Tibial nerve (tissue), 3 donors: ENCODE results near the gene SETD1A.

Experiments used
- CTCF ChIP-seq, 5 experiments: fragments of 200-600 bp in 3 of 5; fragments of 450-650 bp in 2 of 5; sonication (generic) in 3 of 5; IDR thresholded peaks; one replicate each; pipeline ENCODE4 v1.5.1; 2016 to 2019; ENCODE audit warnings: antibody characterized with exemption in 5 of 5, mild to moderate bottlenecking in 3 of 5, moderate library complexity in 2 of 5
- POLR2A ChIP-seq, 2 donors: fragments of 450-650 bp; IDR thresholded peaks; one replicate each; pipeline ENCODE4 v1.6.1; 2017; ENCODE audit warnings: antibody characterized with exemption in 2 of 2, mild to moderate bottlenecking in 2 of 2, moderate library complexity in 2 of 2

GRCh38 chr16:30923554-30924075 lies 33.9 kb upstream of the SETD1A start, which contains the start of gene FBXL19:
- TF ChIP-seq POLR2A (IDR thresholded peaks at IDR 0.05) = no peak
- TF ChIP-seq CTCF (IDR thresholded peaks at IDR 0.05) = no peak
